Measurements from ENCODE around the gene LRRC32. TPM values are rescaled to one million over a fixed set of nuclear protein-coding genes. Genes with fewer than 3 reads are reported as not detected.

Gene LRRC32
- polyA plus RNA-seq, 1 donor (not counting 4 experiments of a cell fraction or from before 2014, with no cell fraction given): not detected

DNA sequence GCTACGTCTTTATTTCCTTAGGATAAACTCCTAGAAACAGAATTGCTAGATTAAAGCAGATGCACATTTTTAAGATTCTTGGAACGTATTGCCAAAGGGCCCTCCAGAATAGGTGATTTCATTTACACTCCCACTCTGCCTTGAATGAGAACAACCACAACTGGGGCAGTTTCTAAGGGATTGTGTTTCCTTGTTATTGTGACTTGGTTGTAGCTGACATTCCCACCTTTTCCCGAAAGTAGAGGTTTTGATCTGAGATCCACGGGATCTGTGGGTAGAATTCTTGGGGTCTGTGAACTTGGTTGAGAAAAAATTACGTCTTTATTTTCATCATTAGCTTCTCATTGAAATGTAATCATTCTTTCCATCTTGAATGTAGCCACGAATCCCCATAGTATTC lies 21.5 kb downstream of the LRRC32 start:
- TF ChIP-seq, protein P1, sequence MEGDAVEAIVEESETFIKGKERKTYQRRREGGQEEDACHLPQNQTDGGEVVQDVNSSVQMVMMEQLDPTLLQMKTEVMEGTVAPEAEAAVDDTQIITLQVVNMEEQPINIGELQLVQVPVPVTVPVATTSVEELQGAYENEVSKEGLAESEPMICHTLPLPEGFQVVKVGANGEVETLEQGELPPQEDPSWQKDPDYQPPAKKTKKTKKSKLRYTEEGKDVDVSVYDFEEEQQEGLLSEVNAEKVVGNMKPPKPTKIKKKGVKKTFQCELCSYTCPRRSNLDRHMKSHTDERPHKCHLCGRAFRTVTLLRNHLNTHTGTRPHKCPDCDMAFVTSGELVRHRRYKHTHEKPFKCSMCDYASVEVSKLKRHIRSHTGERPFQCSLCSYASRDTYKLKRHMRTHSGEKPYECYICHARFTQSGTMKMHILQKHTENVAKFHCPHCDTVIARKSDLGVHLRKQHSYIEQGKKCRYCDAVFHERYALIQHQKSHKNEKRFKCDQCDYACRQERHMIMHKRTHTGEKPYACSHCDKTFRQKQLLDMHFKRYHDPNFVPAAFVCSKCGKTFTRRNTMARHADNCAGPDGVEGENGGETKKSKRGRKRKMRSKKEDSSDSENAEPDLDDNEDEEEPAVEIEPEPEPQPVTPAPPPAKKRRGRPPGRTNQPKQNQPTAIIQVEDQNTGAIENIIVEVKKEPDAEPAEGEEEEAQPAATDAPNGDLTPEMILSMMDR (optimal IDR thresholded peaks at IDR 0.05 in 1 of 3, IDR thresholded peaks at IDR 0.05 in 1 of 3, conservative IDR thresholded peaks at IDR 0.05 in 1 of 3; ENCODE audit: extremely low read depth in 1 of 3, insufficient read depth in 2 of 3, low read length in 3 of 3): no peak
- TF ChIP-seq EZH2 (IDR thresholded peaks at IDR 0.05; ENCODE audit: low read length): no peak
- Histone ChIP-seq H3K4me1 (ENCODE audit: control insufficient read depth, extremely low read depth, insufficient read depth, low read length) (no peaks in the 10 kb centered on the region), H3K36me3 (ENCODE audit: control insufficient read depth in 2 of 2, extremely low read depth in 1 of 2, insufficient read depth in 2 of 2, low read length in 2 of 2) (no peaks in the 10 kb centered on the region), H4K20me1 (ENCODE audit: control insufficient read depth, extremely low read depth, insufficient read depth, low read length) (no peaks in the 10 kb centered on the region), H2AFZ (ENCODE audit: control insufficient read depth, low read length) (no peak overlapping the region), H3K9me3 (ENCODE audit: control insufficient read depth, low read depth, low read length) (no peaks in the 10 kb centered on the region), H3K27me3 (ENCODE audit: control insufficient read depth, extremely low read depth, insufficient read depth, low read length) (peaks cover 12% of the 10 kb centered on the region), H3K4me3 (ENCODE audit: control insufficient read depth in 2 of 3, extremely low read depth in 1 of 3, insufficient read depth in 2 of 3, low read depth in 1 of 3, low read length in 3 of 3) (no peak overlapping the region), H3K9me1 (ENCODE audit: control insufficient read depth, extremely low read depth, insufficient read depth, low read length) (no peaks in the 10 kb centered on the region), H3K79me2 (ENCODE audit: control insufficient read depth, insufficient read depth, low read length) (no peaks in the 10 kb centered on the region), H3K27ac (ENCODE audit: control insufficient read depth, insufficient read depth, low read length) (no peak overlapping the region), H3K9ac (ENCODE audit: control insufficient read depth, extremely low read depth, insufficient read depth, low read length) (no peak overlapping the region), H3K4me2 (ENCODE audit: control insufficient read depth, extremely low read depth, insufficient read depth, low read depth, low read length) (no peak overlapping the region)
- dilution Hi-C loops (cut with MboI; ENCODE audit: extremely low pct_ligation_motif_present, low sequenced_read_pairs): no loop called here
- FAIRE-seq (no peak), DNase-seq (ENCODE audit: low read depth, low spot score) (no peak)

GRCh38 chr11:76648061-76648460 lies 22.5 kb downstream of the LRRC32 start:
- H4K20me1 ChIP-seq (ENCODE audit: control insufficient read depth, extremely low read depth, insufficient read depth, low read length): no peaks in the 10 kb centered on the region
- H3K27me3 ChIP-seq (ENCODE audit: control insufficient read depth, extremely low read depth, insufficient read depth, low read length): peaks cover 12% of the 10 kb centered on the region
- no peak for DNase-seq (ENCODE audit: low read depth, low spot score)
- H3K4me3 ChIP-seq (ENCODE audit: control insufficient read depth in 2 of 3, extremely low read depth in 1 of 3, insufficient read depth in 2 of 3, low read depth in 1 of 3, low read length in 3 of 3): no peak overlapping the region
- no peak overlapping the region for H3K9ac ChIP-seq (ENCODE audit: control insufficient read depth, extremely low read depth, insufficient read depth, low read length)
- H3K27ac ChIP-seq (ENCODE audit: control insufficient read depth, insufficient read depth, low read length): no peak overlapping the region
- TF ChIP-seq, protein P1 (optimal IDR thresholded peaks at IDR 0.05 in 1 of 3, IDR thresholded peaks at IDR 0.05 in 1 of 3, conservative IDR thresholded peaks at IDR 0.05 in 1 of 3; ENCODE audit: extremely low read depth in 1 of 3, insufficient read depth in 2 of 3, low read length in 3 of 3): no peak
- no peak for TF ChIP-seq EZH2 (IDR thresholded peaks at IDR 0.05; ENCODE audit: low read length)
- no peaks in the 10 kb centered on the region for H3K79me2 ChIP-seq (ENCODE audit: control insufficient read depth, insufficient read depth, low read length)
- no peak overlapping the region for H3K4me2 ChIP-seq (ENCODE audit: control insufficient read depth, extremely low read depth, insufficient read depth, low read depth, low read length)
- no peak for FAIRE-seq
- H3K9me1 ChIP-seq (ENCODE audit: control insufficient read depth, extremely low read depth, insufficient read depth, low read length): no peaks in the 10 kb centered on the region
- H2AFZ ChIP-seq (ENCODE audit: control insufficient read depth, low read length): no peak overlapping the region
- H3K9me3 ChIP-seq (ENCODE audit: control insufficient read depth, low read depth, low read length): no peaks in the 10 kb centered on the region
- H3K36me3 ChIP-seq (ENCODE audit: control insufficient read depth in 2 of 2, extremely low read depth in 1 of 2, insufficient read depth in 2 of 2, low read length in 2 of 2): no peaks in the 10 kb centered on the region
- dilution Hi-C loops (cut with MboI; ENCODE audit: extremely low pct_ligation_motif_present, low sequenced_read_pairs): no loop called here
- H3K4me1 ChIP-seq (ENCODE audit: control insufficient read depth, extremely low read depth, insufficient read depth, low read length): no peaks in the 10 kb centered on the region

Measured in keratinocyte (primary cell).